CD4-positive, alpha-beta T cell treated with Interleukin-4 for 1 hour (primary cell): Measurements from ENCODE around the gene APOL4.

ENCODE experiments used
- DNase-seq, 2 donors: peaks; one replicate each; pipeline ENCODE4 v3.0.0-alpha.2; 2020 to 2022

The APOL4 gene

GRCh38 chr22:36151006-36151595, 50.5 kb downstream of the APOL4 start:
- DNase-seq, result no peak

- no peak for DNase-seq
Observed at GRCh38 chr22:36149441-36149840, 52.2 kb downstream of the APOL4 start.

- DNase-seq, result no peak
Observed at GRCh38 chr22:36148411-36148810, 53.2 kb downstream of the APOL4 start.

DNA sequence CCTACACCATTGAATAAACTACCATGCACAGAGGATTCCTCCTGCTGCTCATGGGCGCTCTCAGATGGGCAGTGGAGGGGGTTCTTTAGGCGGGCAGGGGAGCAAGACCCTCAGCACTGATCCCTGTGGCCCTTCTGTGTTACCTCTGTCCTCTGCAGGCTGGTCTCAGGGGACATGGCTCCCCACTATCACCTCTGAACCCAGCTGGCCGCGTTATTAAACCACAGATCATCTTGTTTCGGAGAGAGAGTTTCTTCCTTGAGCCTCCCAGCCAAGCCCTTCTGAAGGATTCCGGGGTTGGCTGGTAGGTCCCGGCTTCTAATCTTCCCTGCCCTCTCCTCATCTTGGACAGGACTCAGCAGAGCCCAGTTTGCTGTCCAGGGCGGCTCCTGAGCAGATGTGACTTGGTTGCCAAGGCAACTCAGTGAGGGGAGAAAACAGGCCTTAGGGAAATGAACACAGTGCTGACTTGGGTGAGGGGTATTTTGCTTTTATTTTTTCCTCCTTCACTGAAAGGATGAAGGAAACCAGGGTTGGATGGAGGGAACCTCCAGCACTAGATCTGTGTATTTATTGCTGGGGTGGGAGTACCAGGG, 54.3 kb downstream of the APOL4 start:
- DNase-seq, result no peak

- no peak for DNase-seq
Observed at GRCh38 chr22:36145881-36146280, 55.7 kb downstream of the APOL4 start.

GRCh38 chr22:36144886-36145541, 56.6 kb downstream of the APOL4 start:
- DNase-seq, result peak; percentile 51 to 57

- no peak for DNase-seq
Observed at GRCh38 chr22:36143956-36144355, 57.7 kb downstream of the APOL4 start.

GRCh38 chr22:36143066-36143815, 58.4 kb downstream of the APOL4 start:
- no peak for DNase-seq

GRCh38 chr22:36141481-36141880, 60.1 kb downstream of the APOL4 start:
- DNase-seq, result no peak
